Prostate gland (tissue), 2 donors: ENCODE results near the gene CARD14.

ENCODE experiments used
- CTCF ChIP-seq, 4 experiments: fragments of 200-600 bp in 2 of 4; fragments of 450-650 bp in 2 of 4; sonication (generic) in 2 of 4; IDR thresholded peaks; 1 replicate in 3 of 4; 2 replicates in 1 of 4; pipeline ENCODE4 v1.5.1; 2016 to 2019; ENCODE audit warnings: antibody characterized with exemption in 4 of 4, mild to moderate bottlenecking in 2 of 4, moderate library complexity in 2 of 4
- POLR2A ChIP-seq: fragments of 450-650 bp; IDR thresholded peaks from one replicate; pipeline ENCODE4 v1.6.1; 2016; ENCODE audit warnings: antibody characterized with exemption, mild to moderate bottlenecking
- POLR2AphosphoS5 ChIP-seq: sonication (generic); formaldehyde crosslinking; IDR thresholded peaks from one replicate; pipeline ENCODE4 v1.6.1; 2017; ENCODE audit warnings: antibody characterized with exemption

- TF ChIP-seq POLR2A (no peak), POLR2AphosphoS5 (no peak), CTCF (IDR thresholded peaks at IDR 0.05) (no peak)
Measured at GRCh38 chr17:80246726-80247125, 76.9 kb downstream of the CARD14 start.
